NCI-H1092 (cell line): Measurements from ENCODE around the gene AQP3.
A peak's percentile ranks its signal among the peaks of the same experiment; 100 is the strongest.
"Not testable (repeated sequence)": the region's sequence is repeated elsewhere in the genome, so short reads cannot be mapped to it uniquely, and the experiment has no call there.

Experiments
- DNase-seq: peaks from one replicate; lab custom pipeline; 2025; lab: John Stamatoyannopoulos, UW

The AQP3 gene

DNA sequence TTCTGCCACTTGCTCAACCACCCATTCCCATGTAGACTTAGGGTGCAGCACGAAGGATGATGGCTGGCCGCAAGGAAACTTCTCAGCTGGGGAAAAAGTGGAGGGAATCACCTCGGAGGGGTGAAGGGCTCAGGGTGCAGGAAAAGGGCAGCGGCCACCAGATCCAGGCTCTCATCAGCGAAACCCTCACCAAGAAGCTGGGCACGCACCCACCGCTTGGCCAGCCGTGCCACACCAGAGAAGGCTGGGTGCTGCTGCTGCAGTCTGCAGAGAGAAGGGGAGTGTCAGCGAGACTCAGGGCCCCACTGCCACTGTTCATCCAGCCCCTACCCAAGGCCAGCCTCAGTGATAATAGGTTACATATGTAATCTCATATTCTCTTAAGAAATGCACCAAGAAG, 17.7 kb upstream of the AQP3 start:
- DNase-seq = no peak

DNA sequence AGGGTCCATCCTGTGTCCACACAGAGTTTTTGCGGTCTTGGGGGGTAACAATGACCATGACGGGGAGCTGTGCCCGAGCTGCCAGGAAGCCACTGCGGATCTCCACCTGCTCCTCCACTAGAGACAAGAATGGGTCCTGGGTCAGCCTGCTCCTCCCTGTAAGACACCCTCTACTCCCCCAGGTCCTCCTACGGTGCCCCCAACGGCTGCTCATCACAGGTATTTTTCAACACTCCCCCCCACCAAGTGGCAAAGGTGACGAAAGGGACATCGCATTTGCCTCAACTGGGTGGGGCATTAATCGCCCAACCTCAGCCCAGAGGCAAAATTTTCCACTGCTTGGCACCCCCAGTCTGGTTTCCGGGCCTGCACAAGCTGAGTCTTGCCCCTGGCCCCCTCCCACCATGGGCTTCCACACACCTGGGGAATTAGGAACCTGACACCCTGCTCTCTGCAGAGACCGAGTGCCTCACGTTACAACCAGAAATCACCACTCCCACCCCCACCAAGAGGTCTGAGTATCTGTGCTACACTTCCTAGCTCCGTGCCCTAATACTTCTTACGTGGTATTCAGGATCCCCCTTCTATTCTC, 16.7 kb upstream of the AQP3 start:
- DNase-seq = no peak

DNA sequence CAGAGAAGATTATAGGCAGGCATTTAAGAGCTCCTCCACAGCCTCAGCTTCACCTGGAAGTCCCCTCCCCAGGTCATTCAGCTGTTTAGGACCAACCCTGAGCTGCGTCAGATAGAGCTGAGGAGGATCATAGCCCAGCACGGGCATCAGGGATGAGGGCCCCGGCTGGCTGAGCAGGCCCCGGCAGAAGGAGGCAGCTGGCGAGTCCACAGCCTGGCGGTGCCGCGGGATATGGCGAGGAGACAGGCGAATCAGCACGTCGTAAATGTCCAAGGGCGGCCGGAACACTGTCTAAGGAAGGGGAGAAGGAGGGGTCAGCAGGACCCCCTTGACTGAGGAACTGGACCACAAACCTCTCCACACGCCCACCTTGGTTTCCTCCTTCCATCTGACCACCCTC, 15.8 kb upstream of the AQP3 start:
- no peak for DNase-seq

DNA sequence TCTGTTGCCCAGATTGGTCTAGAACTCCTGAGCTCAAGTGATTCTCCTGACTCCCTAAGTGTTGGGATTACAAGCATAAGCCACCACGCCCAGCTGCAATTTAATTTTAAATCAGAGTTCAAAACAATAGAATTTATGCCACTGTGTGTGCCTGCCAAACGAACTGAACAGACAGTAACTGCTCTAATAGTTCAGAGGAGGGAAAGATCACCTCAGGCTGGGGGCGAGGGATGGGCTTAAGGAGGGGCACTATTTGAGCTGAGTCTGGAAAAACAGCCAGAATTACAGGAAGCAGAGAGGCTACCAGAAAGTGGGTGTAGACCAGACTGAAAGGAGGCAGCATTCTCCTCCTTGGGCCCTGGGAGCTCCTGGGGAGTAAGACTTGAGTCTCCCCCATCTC, 14.1 kb upstream of the AQP3 start:
- DNase-seq = no peak

DNA sequence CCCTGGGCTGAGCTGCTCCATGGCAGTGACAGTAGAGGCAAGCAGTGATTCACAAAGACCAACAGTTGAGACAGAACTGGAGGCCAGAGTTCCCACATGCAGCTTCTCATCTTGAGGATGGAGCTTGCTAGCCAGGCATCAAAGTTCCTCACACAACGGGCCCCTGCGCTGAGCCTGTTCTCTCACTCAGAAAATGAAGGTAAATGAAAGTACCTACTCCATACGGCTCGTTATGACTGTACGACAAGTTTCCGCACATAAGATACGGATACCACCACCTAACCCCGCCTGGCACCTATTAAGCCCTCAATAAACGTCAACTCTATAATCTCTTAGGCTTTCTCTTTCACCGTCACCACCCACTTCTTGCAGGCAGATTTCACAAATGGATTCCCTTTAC, 13.5 kb upstream of the AQP3 start:
- no peak for DNase-seq

DNA sequence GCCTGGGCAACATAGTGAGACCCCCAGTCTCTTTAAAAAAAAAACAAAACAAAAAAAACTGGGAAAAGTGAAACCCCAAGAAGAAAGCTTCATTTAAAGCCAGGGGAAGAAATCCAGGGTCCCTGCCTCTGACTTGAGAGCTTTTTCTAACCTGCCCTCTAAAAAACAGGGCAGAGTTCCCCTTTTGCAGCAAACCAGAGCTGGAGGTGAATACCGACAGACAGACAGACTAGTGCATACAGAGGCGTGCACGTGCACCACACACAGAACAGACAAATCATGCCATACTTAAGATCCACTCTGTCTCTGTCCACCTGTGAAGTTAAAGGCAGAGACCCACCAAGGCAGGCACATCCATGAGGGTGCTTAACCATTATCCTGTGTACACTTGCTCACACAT, 11.7 kb upstream of the AQP3 start:
- no peak for DNase-seq

DNA sequence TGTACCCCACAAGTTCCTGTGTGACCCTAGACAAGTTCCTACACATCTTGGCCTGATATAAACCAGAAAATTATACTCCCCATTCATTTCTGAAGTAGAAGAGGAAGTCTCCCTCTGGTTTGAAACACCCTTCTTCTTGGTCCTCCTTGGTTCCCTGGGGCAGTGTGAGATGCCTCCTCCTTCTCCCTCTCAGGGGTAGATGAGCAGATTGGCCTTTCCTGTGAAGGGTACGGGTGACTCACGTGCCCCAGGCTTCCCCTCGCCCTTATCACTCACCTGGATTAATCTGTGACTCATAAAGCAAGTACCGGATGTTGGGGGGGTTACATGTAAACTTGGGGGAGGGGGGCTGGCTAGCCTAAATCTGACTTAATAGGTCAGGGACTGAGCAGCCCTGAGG, 11.1 kb upstream of the AQP3 start:
- no peak for DNase-seq

DNA sequence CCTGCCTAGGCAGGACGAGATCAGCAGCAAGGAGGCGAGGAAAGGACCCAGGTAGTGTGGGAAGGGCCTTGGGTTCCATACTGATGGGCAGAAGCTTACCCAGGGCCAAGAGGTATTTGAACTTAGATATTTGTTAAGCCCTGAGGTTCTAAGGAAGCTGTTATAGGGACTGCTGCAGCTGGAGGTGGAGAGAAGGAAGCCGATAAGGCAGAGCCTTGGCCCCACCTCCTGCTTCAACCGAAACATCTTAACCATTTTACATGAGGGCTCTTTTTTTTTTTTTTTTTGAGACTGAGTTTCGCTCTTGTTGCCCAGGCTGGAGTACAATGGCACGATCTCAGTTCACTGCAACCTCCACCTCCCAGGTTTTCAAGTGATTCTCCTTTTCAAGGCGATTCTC, 8.6 kb upstream of the AQP3 start:
- no peak for DNase-seq

DNA sequence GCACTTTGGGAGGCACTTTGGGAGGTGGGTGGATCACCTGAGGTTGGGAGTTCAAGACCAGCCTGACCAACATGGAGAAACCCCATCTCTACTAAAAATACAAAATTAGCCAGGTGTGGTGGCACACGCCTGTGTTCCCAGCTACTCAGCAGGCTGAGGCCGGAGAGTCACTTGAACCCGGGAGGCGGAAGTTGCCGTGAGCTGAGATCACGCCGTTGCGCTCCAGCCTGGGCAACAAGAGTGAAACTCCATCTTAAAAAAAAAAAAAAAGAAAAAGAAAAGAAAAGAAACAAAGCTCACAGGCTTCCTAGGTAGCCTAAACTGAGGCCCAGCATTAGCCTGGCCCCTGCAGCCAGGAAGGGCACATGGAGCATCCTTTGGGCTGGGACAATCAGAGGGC, 8.1 kb upstream of the AQP3 start:
- not testable (repeated sequence) for DNase-seq

DNA sequence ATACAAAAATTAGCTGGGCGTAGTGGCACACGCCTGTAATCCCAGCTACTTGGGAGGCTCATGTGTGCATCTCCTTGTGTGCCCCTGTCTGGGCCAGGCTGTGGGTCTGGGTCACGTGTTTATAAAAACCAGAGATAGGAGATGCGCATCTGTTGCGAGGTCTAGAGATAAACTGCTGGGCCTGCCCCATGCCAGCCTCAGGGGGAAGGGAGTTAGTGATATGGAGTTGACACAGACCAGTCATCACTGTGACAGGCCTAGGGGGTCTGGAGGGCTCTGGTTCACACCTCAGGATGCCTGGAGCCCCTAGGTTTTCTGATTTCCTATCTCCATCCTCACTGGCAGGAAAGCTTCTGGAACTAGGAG, 7.3 kb upstream of the AQP3 start:
- DNase-seq = not testable (repeated sequence)

DNA sequence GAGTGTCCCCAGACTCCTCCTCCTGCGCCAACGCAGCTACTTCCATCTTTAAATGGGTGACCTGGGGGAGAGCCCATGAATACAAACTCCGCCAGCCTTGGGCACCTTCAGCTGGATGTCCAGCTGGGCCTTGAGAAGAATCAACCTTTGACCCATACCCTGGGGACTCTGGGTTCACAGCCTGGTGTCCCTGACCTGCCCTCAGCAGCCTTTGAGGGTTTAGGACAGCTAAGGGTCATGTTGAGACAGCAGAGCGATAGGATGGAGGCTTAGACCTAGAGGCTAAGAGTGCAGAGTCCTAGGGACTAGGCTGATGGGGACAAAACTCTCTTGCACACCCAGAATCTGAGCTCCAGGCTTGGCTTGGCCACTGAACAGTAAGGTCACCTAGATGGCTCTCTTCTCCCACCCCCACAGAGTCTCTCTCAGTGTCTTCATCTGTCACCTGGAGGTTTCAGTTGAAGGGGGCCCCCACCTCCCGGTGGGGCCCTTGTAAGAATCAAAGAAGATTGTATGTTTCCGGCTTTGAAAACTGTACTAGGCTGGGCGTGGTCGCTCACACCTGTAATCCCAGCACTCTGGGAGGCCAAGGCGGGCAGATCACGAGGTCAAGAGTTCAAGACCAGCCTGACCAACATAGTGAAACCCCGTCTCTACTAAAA, 6.7 kb upstream of the AQP3 start:
- no peak for DNase-seq

DNA sequence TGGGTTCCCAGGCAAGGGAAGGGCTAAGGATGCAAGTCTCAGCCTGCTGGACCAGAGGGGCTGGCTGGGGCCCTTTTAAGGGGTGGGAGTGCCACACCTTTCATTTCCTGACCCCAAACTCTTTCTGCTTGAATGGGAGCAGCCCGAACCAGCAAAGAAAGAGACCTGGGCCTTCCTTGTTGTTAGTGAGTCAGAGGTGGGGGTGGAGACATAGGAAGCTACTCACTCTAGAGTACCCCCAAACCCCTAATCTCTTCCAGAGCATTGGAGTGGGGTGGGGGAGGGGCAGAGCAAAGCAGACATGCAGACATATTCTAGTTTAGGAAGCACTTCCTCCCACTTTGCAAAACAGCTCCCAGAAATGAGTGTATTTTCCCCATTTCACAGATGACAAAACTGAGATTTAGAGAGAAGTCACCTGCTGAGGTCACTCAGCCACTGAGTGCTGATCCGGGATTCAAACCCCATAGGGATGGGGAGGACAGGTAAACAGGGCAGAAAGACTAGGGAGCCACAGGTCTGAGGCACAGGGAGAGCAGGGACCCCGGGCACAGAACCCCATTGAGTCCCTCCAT, 6.0 kb upstream of the AQP3 start:
- no peak for DNase-seq

DNA sequence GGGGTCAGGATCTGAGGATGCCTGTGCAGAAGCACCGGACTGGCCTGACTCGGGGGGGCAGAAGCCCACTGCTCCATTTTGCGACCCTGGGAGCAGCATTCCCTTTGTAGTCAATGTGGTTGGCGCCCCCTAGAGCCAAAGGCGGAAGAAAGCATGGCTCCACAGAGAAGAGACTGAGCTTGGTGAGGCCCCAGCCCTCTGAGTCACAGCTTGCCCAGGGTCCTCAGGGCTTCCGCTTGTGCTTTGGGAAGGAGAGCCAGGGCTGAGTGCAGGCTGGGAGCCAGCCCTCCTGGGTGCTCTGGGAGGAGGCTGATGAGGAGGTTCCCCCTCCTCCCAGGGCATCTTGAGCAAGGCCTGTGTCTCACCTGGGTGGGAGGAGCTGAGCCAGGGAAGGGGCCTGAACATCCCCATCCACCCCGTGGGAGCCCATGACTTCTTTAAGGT, 5.5 kb upstream of the AQP3 start:
- DNase-seq = peak; percentile 22

DNA sequence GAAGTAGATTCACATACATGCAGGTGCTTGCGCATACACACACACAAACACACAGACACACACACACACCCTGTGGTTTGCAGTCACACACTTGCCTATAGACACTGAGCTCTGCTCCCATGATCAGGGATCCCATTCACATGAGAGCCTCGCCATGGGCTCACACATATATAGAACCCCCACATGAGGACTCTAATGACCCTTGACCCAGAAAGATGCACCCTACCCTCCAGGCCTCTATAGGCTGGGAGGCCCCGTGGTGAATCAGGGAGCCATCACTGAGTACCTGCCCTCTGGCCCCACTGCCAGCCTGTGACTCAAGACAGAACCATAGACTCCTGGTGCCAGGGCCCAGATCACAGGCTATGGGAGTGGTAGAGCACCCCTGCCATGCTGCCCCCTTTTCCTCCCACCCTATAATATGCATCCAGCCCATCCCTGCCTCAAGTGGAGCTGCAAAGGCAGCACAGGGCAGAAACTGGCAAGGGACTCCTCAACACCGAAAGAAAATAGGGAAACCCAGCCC, 3.3 kb upstream of the AQP3 start:
- DNase-seq = no peak

DNA sequence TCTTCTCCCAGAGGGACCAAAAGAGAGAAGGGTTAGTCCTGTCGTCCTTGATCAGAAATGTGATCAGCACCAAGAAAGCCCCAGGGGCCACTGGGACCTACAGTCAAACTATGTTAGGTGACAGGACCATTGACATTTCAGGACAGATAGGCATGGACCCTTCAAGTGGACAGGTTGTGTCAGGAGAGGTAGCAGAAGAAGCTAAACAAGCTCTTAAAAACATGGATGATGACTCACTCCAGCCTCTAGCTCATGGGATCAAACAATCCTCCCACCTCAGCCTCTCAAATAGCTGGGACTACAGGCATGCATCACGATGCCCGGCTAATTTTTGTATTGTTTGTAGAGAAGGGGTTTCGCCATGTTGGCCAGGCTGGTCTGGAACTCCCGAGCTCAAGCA, 2.3 kb upstream of the AQP3 start:
- DNase-seq = no peak

DNA sequence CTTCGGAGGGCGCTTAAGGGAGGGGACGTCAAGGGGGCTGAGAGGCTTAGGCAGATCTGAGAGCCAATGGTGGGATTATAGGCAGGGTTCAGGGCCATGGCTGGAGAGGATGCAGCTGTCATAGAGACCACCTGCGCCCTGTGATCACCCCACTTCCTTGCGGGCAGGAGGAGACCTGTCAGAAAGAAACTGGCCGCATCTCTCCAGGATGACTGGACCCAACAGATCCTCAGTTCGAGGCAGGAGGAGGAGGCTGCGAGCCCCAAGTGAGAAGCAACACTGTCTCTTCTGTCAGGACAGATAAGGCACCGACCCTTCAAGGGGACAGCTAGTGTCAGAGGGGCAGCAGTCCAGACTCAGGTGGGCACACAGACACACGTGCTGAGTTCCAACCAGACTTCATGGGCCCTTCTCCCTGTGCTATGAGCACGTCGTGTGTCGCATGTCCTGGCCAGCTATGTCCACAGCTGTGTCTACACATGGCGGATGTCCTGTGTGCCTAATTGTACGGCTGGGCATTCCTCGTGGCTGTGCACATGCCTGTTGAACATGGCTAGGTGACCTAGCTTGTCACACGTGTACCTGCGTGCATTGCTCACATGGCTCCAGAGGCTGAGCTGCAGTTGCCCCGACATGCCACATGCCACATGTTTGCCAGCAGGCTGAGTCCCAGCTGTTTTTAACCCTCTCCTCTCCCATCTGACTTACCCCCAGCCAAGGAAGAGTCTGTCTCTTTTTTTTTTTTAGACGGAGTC, 583 bp upstream of the AQP3 start:
- no peak for DNase-seq

DNA sequence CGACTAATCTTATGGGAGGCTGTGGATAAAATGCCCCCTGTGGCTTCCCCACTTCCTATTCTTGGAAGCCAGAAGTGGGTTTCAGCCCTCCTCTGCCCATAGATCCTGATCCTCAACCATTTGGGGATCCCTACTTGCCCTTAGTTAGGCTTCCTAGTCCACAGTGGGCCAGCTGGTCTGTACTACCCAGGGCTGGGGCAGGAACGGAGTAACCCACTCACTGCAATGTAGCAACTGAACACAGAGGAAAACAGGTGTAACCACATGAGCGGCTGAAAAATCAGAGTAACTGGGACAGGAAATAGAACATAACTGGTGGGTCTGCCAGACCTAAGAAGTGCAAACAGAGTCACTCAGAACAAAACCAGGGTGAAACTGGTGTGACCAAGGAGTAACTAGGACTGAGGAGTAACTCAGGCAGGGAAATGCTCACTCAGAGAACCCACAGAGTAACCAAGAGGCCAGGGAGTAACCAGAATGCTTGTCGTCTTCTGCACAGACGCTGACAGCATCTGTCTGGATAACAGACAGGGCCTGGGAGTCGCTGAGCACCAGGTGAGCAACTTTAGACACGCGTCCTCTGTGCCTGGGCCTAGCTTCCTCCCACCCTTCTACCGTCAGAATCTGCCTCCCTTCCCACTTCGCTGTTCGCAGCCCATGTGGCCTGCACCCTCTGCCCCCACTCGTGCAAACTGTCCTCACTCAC, 1.0 kb downstream of the AQP3 start:
- no peak for DNase-seq

DNA sequence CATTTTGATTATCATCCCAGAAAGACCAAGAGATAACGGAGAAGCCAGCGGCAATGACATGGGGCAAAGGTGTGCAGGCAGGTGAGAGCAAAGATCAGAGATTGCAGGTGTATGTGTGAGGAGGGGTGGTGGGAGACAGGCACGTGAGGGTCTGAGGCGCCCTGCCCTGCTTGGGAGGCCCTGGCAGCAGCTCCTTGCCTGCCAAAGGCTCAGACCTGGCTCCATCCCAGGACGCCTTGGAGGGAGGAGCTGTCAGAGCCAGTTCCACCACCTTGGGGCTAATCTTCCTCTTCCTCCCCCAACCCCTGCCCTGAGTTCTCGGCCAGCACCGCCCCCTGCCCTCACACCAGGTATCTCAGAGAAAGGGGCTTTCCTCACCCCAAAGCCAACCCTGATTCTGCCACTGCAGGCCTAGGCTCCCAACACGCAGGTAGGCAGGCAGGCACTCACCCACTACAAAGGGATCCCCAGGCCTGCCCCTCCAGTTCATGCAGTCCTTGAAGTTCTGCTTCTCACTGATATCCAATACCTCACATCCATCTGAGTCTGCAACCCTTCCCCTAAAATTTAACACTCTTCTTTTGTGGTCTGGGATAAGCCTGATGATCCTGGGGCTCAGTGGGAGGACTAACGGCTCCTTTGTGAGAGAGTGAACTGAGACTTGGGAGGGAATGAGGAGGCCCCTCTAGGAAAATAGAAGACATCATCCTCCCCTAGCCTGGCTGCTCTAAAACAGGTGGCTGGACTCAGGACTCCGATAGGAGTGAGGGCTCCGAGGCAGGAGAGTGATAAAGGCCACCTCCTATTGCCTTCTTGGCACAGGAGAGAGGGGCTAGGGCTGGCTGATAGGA, 1.8 kb downstream of the AQP3 start:
- DNase-seq = no peak

DNA sequence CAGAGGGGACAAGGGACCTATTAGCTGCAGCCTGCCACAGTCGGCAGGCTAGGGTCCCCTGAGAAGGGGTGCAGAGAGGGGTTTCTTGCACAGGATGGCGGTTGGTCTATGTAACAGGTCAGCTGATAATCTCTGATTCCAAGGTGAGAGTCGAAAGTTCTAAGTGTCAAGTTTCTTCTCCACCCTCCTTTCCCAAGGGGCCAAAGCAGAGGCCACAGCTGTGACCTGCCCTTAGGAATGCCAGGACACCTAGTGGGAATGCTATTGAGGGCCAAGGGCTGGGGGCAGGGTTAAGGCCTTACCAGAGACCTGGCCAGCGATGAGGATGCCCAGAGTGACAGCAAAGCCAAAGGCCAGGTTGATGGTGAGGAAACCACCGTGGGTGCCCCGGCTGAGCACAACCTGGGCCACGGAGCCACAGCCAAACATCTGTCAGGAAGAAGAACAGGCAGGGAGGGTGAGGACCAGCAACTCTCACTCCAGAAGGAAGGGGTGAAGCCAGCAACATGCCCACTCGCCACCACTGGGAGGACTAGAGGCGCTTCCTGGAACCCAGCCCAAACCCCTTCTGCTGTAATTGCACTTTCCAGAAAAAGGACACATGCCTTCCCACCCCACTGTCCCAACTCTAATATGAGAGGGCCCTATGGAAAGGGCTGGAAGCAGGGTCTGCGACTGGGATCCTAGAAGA, 3.8 kb downstream of the AQP3 start:
- DNase-seq = no peak

DNA sequence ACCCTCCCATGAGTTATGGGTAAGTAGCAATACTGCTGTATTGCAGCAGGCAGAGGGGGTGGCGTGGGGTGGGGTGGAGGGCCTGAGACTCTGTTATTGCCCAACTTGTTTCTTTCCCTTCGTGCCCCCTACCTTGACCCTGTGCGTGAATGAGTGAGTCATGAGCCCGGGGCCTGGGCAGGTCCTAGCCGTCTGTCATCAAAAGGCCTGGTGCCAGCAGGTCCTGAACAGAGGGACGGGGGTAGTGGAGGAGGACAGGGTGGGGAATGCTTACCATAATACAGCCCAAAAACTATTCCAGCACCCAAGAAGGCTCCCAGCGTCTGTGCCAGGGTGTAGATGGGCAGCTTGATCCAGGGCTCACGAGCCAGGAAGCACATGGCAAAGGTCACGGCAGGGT, 4.3 kb downstream of the AQP3 start:
- no peak for DNase-seq

DNA sequence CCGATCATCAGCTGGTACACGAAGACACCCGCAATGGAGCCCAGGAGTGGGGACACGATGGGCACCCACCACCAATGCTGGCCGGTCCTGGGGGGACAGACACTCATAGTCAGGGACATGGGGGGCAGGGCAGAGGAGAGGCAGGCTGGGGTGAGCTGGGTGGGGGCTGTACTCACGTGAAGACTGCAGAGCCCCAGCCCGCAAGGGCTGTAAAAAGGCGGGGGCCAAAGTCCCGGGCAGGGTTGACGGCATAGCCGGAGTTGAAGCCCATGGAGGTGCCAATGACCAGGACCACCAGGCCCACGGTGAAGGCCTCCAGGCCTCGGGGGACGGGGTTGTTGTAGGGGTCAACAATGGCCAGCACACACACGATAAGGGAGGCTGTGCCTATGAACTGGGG, 5.3 kb downstream of the AQP3 start:
- DNase-seq = no peak
